Liver (tissue), 9 donors: ENCODE measurements around the gene CDK8. TPM values are rescaled to one million over a fixed set of nuclear protein-coding genes. Genes with fewer than 3 reads are reported as not detected.

Experiments
- DNase-seq: peaks from one replicate; pipeline ENCODE4 v3.0.0-alpha.2; 2017; ENCODE audit warnings: low spot score
- H3K27ac ChIP-seq, 2 donors: one replicate each; pipeline ENCODE4 v1.7.0; 2013; ENCODE audit warnings: inconsistent platforms in 2 of 2, low read length in 2 of 2, control low read depth in 1 of 2, low read depth in 1 of 2, mild to moderate bottlenecking in 1 of 2
- H3K27me3 ChIP-seq, 4 donors: one replicate each; pipeline versions ENCODE4 v1.6.1 to v1.7.0; 2013; ENCODE audit warnings: low read length in 3 of 4, inconsistent platforms in 1 of 4, mild to moderate bottlenecking in 1 of 4, moderate library complexity in 1 of 4; ENCODE audit not compliant: control insufficient read depth in 4 of 4, insufficient read depth in 4 of 4
- H3K36me3 ChIP-seq, 4 donors: one replicate each; pipeline versions ENCODE4 v1.6.1 to v1.7.0; 2013; ENCODE audit warnings: low read length in 3 of 4, mild to moderate bottlenecking in 3 of 4, low read depth in 1 of 4, moderate library complexity in 1 of 4; ENCODE audit not compliant: control insufficient read depth in 4 of 4, insufficient read depth in 3 of 4
- H3K4me1 ChIP-seq, 4 donors: one replicate each; pipeline versions ENCODE4 v1.6.1 to v1.7.0; 2013; ENCODE audit warnings: low read length in 3 of 4, mild to moderate bottlenecking in 3 of 4, moderate library complexity in 1 of 4; ENCODE audit not compliant: control insufficient read depth in 4 of 4, insufficient read depth in 4 of 4
- H3K4me3 ChIP-seq, 3 donors: one replicate each; pipeline versions ENCODE4 v1.6.1 to v1.7.0; 2013; ENCODE audit warnings: low read length in 3 of 3, control low read depth in 1 of 3, low read depth in 1 of 3, mild to moderate bottlenecking in 1 of 3
- H3K9ac ChIP-seq, 2 donors: one replicate each; pipeline ENCODE4 v1.7.0; 2013; ENCODE audit warnings: low read length in 2 of 2, mild to moderate bottlenecking in 2 of 2, moderate library complexity in 2 of 2, control low read depth in 1 of 2, low read depth in 1 of 2
- H3K9me3 ChIP-seq, 4 donors: one replicate each; pipeline versions ENCODE4 v1.6.1 to v1.7.0; 2013; ENCODE audit warnings: low read length in 3 of 4; ENCODE audit not compliant: control insufficient read depth in 4 of 4
- CTCF ChIP-seq: fragments of 150-350 bp; IDR thresholded peaks from 2 replicates; pipeline ENCODE4 v1.5.1; 2017; ENCODE audit warnings: improper control_type of control experiment, low read depth, low read length; ENCODE audit not compliant: missing input control
- FOXA2 ChIP-seq: IDR thresholded peaks from 2 replicates; pipeline ENCODE4 v1.6.1; 2016; ENCODE audit warnings: antibody characterized with exemption
- GABPA ChIP-seq, 2 donors: IDR thresholded peaks in 1 of 2; conservative IDR thresholded peaks in 1 of 2; 2 replicates each; pipeline ENCODE4 v1.6.1; 2016; ENCODE audit warnings: antibody characterized with exemption in 2 of 2, mild to moderate bottlenecking in 1 of 2, moderate library complexity in 1 of 2
- HNF4G ChIP-seq: IDR thresholded peaks from 2 replicates; pipeline ENCODE4 v1.6.1; 2016; ENCODE audit warnings: antibody characterized with exemption
- JUND ChIP-seq, 2 donors: IDR thresholded peaks; 2 replicates each; pipeline ENCODE4 v1.6.1; 2016; ENCODE audit warnings: antibody characterized with exemption in 2 of 2
- RAD21 ChIP-seq, 2 donors: IDR thresholded peaks; 2 replicates each; pipeline ENCODE4 v1.6.1; 2016; ENCODE audit warnings: antibody characterized with exemption in 2 of 2, mild to moderate bottlenecking in 2 of 2
- REST ChIP-seq: IDR thresholded peaks from 2 replicates; pipeline ENCODE4 v1.6.1; 2016; ENCODE audit warnings: antibody characterized with exemption, mild to moderate bottlenecking
- RXRA ChIP-seq, 2 donors: IDR thresholded peaks; 2 replicates each; pipeline ENCODE4 v1.6.1; 2017 to 2018; ENCODE audit warnings: antibody characterized with exemption in 2 of 2, mild to moderate bottlenecking in 1 of 2
- ZBTB33 ChIP-seq: IDR thresholded peaks from 2 replicates; pipeline ENCODE4 v1.6.1; 2016; ENCODE audit warnings: antibody characterized with exemption
- WGBS: extraction: QIAGEN DNeasy Blood & Tissue Kit; methylation state at CpG from one replicate; pipeline ENCODE4 v1.1.7; 2013; 5-methylcytosine and 5-hydroxymethylcytosine counted together
- polyA plus RNA-seq, 2 donors: library from polyadenylated mRNA; stranded (reverse) in 1 of 2; unstranded in 1 of 2; fragments of 200-250 nt in 1 of 2; fragments of >200 nt in 1 of 2; fragmentation: Nextera tagmentation in 1 of 2; extraction: Ambion mirVana in 1 of 2; gene quantifications; one replicate each; pipeline versions ENCODE4 v1.2.1 to v1.2.3, GENCODE V29; 2013 to 2015
- total RNA-seq, 2 donors: library from RNA; depleted of rRNA; stranded (reverse); fragments of >200 nt; gene quantifications; one replicate each; pipeline ENCODE4 v1.2.3, GENCODE V29; 2014
- donor health status: healthy.
- donor health status: healthy.
- donor health status: healthy.
- donor health status: healthy.
- donor health status: healthy.

Gene CDK8
- total and polyA plus RNA-seq, 4 donors = 3.3 to 10.8 (median 6.8) TPM

GRCh38 chr13:26412936-26413716, 159.2 kb downstream of the CDK8 start:
- 69% methylated on average over 5 of the region's 5 CpGs for WGBS
- no peaks in the 10 kb centered on the region for H3K27me3 ChIP-seq
- H3K4me1 ChIP-seq = no peaks in the 10 kb centered on the region
- H3K4me3 ChIP-seq = no peak overlapping the region
- no peak overlapping the region for H3K27ac ChIP-seq
- H3K9me3 ChIP-seq = no peaks in the 10 kb centered on the region
- no peaks in the 10 kb centered on the region for H3K36me3 ChIP-seq
- TF ChIP-seq ZBTB33 (no peak), GABPA (IDR thresholded peaks at IDR 0.05 in 1 of 2, conservative IDR thresholded peaks at IDR 0.05 in 1 of 2) (no peak), JUND (IDR thresholded peaks at IDR 0.05) (no peak)
- no peak for DNase-seq
- H3K9ac ChIP-seq = no peak overlapping the region

- H3K9me3 ChIP-seq = no peaks in the 10 kb centered on the region
- H3K27ac ChIP-seq = no peak overlapping the region
- no peaks in the 10 kb centered on the region for H3K36me3 ChIP-seq
- H3K9ac ChIP-seq = no peak overlapping the region
- H3K27me3 ChIP-seq = no peaks in the 10 kb centered on the region
- TF ChIP-seq HNF4G (no peak), RAD21 (IDR thresholded peaks at IDR 0.05) (no peak), JUND (IDR thresholded peaks at IDR 0.05) (no peak), RXRA (IDR thresholded peaks at IDR 0.05) (no peak), GABPA (IDR thresholded peaks at IDR 0.05 in 1 of 2, conservative IDR thresholded peaks at IDR 0.05 in 1 of 2) (no peak), ZBTB33 (no peak), FOXA2 (no peak), CTCF (no peak), REST (no peak)
- peaks cover 0 to 5% (median 0%) of the 10 kb centered on the region in 4 donors for H3K4me1 ChIP-seq
- H3K4me3 ChIP-seq = no peak overlapping the region
- DNase-seq = no peak
- WGBS = 78% methylated on average over 4 of the region's 4 CpGs
Measured at GRCh38 chr13:26420282-26420960, 166.5 kb downstream of the CDK8 start.
